ENCODE results near the gene TMEM220. TPM values are rescaled to one million over a fixed set of nuclear protein-coding genes. Genes with fewer than 3 reads are reported as not detected.

The TMEM220 gene
- total and polyA plus RNA-seq, 10 of the 15 experiments (the other 5 are each of a cell fraction or from before 2014, with no cell fraction given): 0.02 to 0.30 (median 0.06) TPM; not detected in 1

GRCh38 chr17:10687499-10687898 lies 42.3 kb downstream of the TMEM220 start (continued):
- no peak for TF ChIP-seq ZNF622 (IDR thresholded peaks at IDR 0.05)
- no peak for TF ChIP-seq HDAC2 (IDR thresholded peaks at IDR 0.05)
- no peak for TF ChIP-seq SP1 (IDR thresholded peaks at IDR 0.05; ENCODE audit: low read depth, low read length)
- no peak for TF ChIP-seq SMARCA5 (IDR thresholded peaks at IDR 0.05)

GRCh38 chr17:10683853-10684252 lies 46.0 kb downstream of the TMEM220 start:
- ATAC-seq: no peak
- Histone ChIP-seq H3K36me3 (ENCODE audit: control insufficient read depth in 2 of 2, insufficient read depth in 2 of 2, low read length in 1 of 2) (peaks cover 3 to 23% of the 10 kb centered on the region in 2 experiments), H3K9ac (ENCODE audit: control insufficient read depth, insufficient read depth, low read length) (no peak overlapping the region), H3K4me3 (no peak overlapping the region), H3K4me2 (ENCODE audit: control insufficient read depth, insufficient read depth) (no peak overlapping the region), H4K20me1 (ENCODE audit: control insufficient read depth, insufficient read depth) (no peaks in the 10 kb centered on the region), H3K27me3 (replicated peaks in 1 of 2; ENCODE audit: control insufficient read depth in 2 of 2, insufficient read depth in 2 of 2, low read length in 1 of 2) (no peaks in the 10 kb centered on the region), H3K79me2 (ENCODE audit: control insufficient read depth, insufficient read depth, low read length) (peaks cover 2% of the 10 kb centered on the region), H3K9me3 (replicated peaks; ENCODE audit: control insufficient read depth, insufficient read depth, low read length) (no peaks in the 10 kb centered on the region), H3K27ac (ENCODE audit: control insufficient read depth, insufficient read depth) (no peak overlapping the region), H2AFZ (ENCODE audit: control insufficient read depth, low read depth, low read length) (no peak overlapping the region), H3K4me1 (ENCODE audit: control insufficient read depth, insufficient read depth, low read length) (no peaks in the 10 kb centered on the region)
- in situ Hi-C loops (cut with MboI): no loop called here
- SMC1A ChIA-PET (ENCODE audit: uncharacterized antibody, unreplicated experiment): interaction anchor here (1.0 to 2.1 kb wide), 5 partner anchors 11 to 52 kb away, joined by 3 to 6 read pairs (median 4); no protein-coding TSS in a partner anchor
- no peak for DNase-seq (ENCODE audit: low read depth, low spot score)
- no peak for FAIRE-seq
- CTCF ChIA-PET: interaction anchor here (1.0 to 3.6 kb wide), 12 partner anchors 9 to 67 kb away, joined by 3 to 40 read pairs (median 8); no protein-coding TSS in a partner anchor
- intact Hi-C loops (cut with micrococcal nuclease; ENCODE audit: unreplicated experiment): loop anchor here (1.0 kb wide), 1 partner anchor 53 kb away; no protein-coding TSS in a partner anchor
- 71% methylated on average over 2 of the region's 2 CpGs for WGBS (ENCODE audit: insufficient coverage, insufficient replicate concordance, low lambda C conversion rate, missing lambda C conversion rate)
- POLR2A ChIA-PET: no interaction called here
- no TSS peak for BruUV-seq (replicated peaks)
- peak; percentile 30 to 61 (median 32); a peak in 5 of 6 replicates for TF ChIP-seq CTCF (IDR thresholded peaks at IDR 0.05 in 2 of 3, conservative IDR thresholded peaks at IDR 0.05 in 1 of 3; ENCODE audit: control insufficient read depth in 2 of 3, extremely low read depth in 1 of 3, insufficient read depth in 1 of 3, low read depth in 3 of 3, low read length in 3 of 3)
- TF ChIP-seq RAD21 (IDR thresholded peaks at IDR 0.05; ENCODE audit: insufficient read depth, low read depth, low read length): peak; percentile 34; the same call in 1 of the 2 replicates
- TF ChIP-seq ZSCAN29 (IDR thresholded peaks at IDR 0.05): no peak
- TF ChIP-seq, protein P1, sequence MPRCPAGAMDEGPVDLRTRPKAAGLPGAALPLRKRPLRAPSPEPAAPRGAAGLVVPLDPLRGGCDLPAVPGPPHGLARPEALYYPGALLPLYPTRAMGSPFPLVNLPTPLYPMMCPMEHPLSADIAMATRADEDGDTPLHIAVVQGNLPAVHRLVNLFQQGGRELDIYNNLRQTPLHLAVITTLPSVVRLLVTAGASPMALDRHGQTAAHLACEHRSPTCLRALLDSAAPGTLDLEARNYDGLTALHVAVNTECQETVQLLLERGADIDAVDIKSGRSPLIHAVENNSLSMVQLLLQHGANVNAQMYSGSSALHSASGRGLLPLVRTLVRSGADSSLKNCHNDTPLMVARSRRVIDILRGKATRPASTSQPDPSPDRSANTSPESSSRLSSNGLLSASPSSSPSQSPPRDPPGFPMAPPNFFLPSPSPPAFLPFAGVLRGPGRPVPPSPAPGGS (IDR thresholded peaks at IDR 0.05; ENCODE audit: borderline replicate concordance, insufficient read depth, low read depth, low read length, poor library complexity, severe bottlenecking): no peak
- RAD21 ChIA-PET (ENCODE audit: unreplicated experiment): no interaction called here

Data from GM12878 (cell line).